Tibial nerve (tissue), 4 donors: ENCODE measurements around the gene DLG5. TPM values are rescaled to one million over a fixed set of nuclear protein-coding genes. Genes with fewer than 3 reads are reported as not detected.
A peak's percentile ranks its signal among the peaks of the same experiment; 100 is the strongest.

Experiments
- DNase-seq, 2 donors: peaks; one replicate each; pipeline ENCODE4 v3.0.0-alpha.2; 2019; ENCODE audit warnings: low spot score in 2 of 2
- H3K27ac ChIP-seq, 4 donors: fragments of 200-600 bp; sonication (generic) in 3 of 4; one replicate each; pipeline ENCODE4 v1.5.1; 2017 to 2019; ENCODE audit warnings: mild to moderate bottlenecking in 1 of 4
- H3K27me3 ChIP-seq, 2 donors: fragments of 200-600 bp; sonication (generic) in 1 of 2; one replicate each; pipeline versions ENCODE4 v1.5.1 to v1.6.0; 2017 to 2019
- H3K36me3 ChIP-seq, 3 donors: fragments of 200-600 bp; sonication (generic); one replicate each; pipeline ENCODE4 v1.5.1; 2018 to 2019
- H3K4me1 ChIP-seq, 4 donors: fragments of 200-600 bp; sonication (generic) in 3 of 4; one replicate each; pipeline ENCODE4 v1.5.1; 2017 to 2019
- H3K4me3 ChIP-seq, 4 donors: fragments of 200-600 bp; sonication (generic) in 3 of 4; one replicate each; pipeline ENCODE4 v1.5.1; 2017 to 2019; ENCODE audit warnings: mild to moderate bottlenecking in 1 of 4, moderate library complexity in 1 of 4
- H3K9me3 ChIP-seq, 4 donors: fragments of 200-600 bp; sonication (generic) in 3 of 4; one replicate each; pipeline ENCODE4 v1.5.1; 2017 to 2019
- EP300 ChIP-seq, 2 donors: sonication (generic); formaldehyde crosslinking; IDR thresholded peaks; one replicate each; pipeline ENCODE4 v1.6.1; 2017; ENCODE audit warnings: antibody characterized with exemption in 2 of 2, mild to moderate bottlenecking in 1 of 2
- POLR2A ChIP-seq, 2 donors: fragments of 450-650 bp; IDR thresholded peaks; one replicate each; pipeline ENCODE4 v1.6.1; 2017; ENCODE audit warnings: antibody characterized with exemption in 2 of 2, mild to moderate bottlenecking in 2 of 2, moderate library complexity in 2 of 2
- WGBS, 2 donors: methylation state at CpG; one replicate each; pipeline ENCODE4 v1.1.5; 2018; 5-methylcytosine and 5-hydroxymethylcytosine counted together
- total RNA-seq, 4 donors: library from RNA; depleted of rRNA; stranded (reverse); fragments of >200 nt; gene quantifications; one replicate each; pipeline ENCODE4 v1.1.0, GENCODE V29; 2016
- TF ChIP-seq, protein P1 (sequence below), 5 experiments: fragments of 200-600 bp in 3 of 5; fragments of 450-650 bp in 2 of 5; sonication (generic) in 3 of 5; IDR thresholded peaks; one replicate each; pipeline ENCODE4 v1.5.1; 2016 to 2019; ENCODE audit warnings: antibody characterized with exemption in 5 of 5, mild to moderate bottlenecking in 3 of 5, moderate library complexity in 2 of 5

DLG5 gene
- total RNA-seq, 4 donors from 2014 or later: 33.0 to 47.7 (median 40.8) TPM

DNA sequence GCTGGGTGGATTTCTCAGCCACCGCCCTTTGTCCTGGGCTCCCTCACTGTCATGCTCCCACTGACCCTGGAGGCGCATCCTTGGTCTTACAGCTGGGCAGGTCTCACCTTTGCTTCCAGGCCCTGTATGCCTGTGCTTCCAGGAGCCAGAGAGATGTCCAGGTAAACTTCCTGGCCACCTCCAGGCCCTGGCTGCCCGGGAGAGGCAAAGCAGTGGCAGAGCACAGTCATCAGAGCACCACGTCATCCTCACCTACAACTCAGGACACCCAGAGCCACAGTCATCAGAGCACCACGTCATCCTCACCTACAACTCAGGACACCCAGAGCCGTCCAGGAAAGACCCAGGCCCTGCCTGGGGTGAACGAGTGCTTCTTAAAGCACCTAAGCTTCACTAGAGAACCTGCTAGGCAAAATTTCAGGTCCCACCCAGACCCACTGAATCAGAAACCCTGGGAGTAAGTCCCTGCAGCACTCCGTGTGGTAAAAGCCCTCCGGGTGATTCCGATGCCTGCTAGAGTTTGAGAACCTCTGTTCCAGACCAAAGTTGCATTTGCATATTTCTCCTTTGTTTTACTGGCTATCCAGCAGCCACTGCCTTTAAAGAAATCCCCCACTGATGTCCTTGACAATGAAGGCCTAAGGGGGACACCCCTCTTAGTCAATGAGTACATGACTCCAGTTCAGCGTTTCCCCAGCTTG lies 62.3 kb downstream of the DLG5 start:
- Histone ChIP-seq H3K36me3 (peaks cover 0 to 12% (median 0%) of the 10 kb centered on the region in 3 donors), H3K9me3 (no peaks in the 10 kb centered on the region), H3K4me1 (peaks cover 0 to 22% (median under 1%) of the 10 kb centered on the region in 4 donors), H3K27me3 (no peaks in the 10 kb centered on the region), H3K4me3 (no peak overlapping the region), H3K27ac (no peak overlapping the region)
- DNase-seq: no peak
- TF ChIP-seq EP300 (IDR thresholded peaks at IDR 0.05) (no peak), POLR2A (IDR thresholded peaks at IDR 0.05) (no peak)
- TF ChIP-seq, protein P1, sequence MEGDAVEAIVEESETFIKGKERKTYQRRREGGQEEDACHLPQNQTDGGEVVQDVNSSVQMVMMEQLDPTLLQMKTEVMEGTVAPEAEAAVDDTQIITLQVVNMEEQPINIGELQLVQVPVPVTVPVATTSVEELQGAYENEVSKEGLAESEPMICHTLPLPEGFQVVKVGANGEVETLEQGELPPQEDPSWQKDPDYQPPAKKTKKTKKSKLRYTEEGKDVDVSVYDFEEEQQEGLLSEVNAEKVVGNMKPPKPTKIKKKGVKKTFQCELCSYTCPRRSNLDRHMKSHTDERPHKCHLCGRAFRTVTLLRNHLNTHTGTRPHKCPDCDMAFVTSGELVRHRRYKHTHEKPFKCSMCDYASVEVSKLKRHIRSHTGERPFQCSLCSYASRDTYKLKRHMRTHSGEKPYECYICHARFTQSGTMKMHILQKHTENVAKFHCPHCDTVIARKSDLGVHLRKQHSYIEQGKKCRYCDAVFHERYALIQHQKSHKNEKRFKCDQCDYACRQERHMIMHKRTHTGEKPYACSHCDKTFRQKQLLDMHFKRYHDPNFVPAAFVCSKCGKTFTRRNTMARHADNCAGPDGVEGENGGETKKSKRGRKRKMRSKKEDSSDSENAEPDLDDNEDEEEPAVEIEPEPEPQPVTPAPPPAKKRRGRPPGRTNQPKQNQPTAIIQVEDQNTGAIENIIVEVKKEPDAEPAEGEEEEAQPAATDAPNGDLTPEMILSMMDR (IDR thresholded peaks at IDR 0.05): no peak
- WGBS, 2 donors: 92 to 94% methylated on average over 10 to 11 of the region's 11 CpGs

DNA sequence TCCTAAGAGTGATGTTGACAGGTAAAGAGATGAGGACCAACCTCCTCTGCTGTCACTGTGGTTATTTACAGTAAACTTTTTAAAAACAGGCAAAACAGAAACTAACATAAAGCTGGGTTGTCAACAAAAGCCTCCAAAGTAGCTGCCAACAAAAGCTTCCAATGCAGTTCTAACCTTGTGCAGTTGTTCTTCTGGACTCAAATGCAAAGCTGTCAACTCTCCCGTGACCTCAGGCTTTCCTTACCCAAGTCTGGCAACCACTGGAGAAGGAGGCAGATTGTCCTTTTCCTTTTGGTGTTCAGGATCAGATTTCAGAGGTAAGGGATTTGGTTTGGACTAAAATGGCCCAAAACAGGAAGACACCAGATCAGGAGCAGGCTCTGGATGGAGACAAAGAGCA lies 63.1 kb downstream of the DLG5 start:
- H3K9me3 ChIP-seq: no peaks in the 10 kb centered on the region
- TF ChIP-seq POLR2A (IDR thresholded peaks at IDR 0.05): no peak
- TF ChIP-seq, protein P1 (IDR thresholded peaks at IDR 0.05): no peak
- TF ChIP-seq EP300 (IDR thresholded peaks at IDR 0.05): no peak
- H3K27me3 ChIP-seq: no peaks in the 10 kb centered on the region
- H3K27ac ChIP-seq: peak overlapping the region in 1 of 4 donors; percentile 36
- peaks cover 0 to 17% (median 0%) of the 10 kb centered on the region in 3 donors for H3K36me3 ChIP-seq
- no peak overlapping the region for H3K4me3 ChIP-seq
- DNase-seq: no peak
- WGBS, 2 donors: 76 to 81% methylated on average over 1 of the region's 1 CpG
- peaks cover 0 to 22% (median 0%) of the 10 kb centered on the region in 4 donors for H3K4me1 ChIP-seq

DNA sequence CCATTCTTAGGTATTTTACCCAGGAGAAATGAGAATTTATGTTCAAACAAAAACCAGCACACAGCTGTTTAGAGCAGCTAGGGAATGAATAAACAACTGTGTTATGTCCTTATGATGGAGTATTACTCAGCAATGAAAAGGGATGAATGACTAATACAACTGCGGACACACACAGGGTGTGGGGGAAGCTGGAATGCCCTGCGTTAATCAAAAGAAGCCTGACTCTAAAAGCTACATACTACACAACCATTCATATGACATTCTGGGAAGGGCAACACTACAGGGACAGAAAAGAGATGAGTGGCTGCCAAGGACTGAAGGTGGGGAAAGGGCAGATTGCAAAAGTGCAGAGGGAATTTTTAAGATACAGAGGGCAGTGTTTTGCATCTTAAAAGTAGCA lies 64.0 kb downstream of the DLG5 start:
- Histone ChIP-seq H3K36me3 (peaks cover 0 to 25% (median 0%) of the 10 kb centered on the region in 3 donors), H3K4me1 (peaks cover 0 to 22% (median 0%) of the 10 kb centered on the region in 4 donors), H3K9me3 (no peaks in the 10 kb centered on the region), H3K4me3 (no peak overlapping the region), H3K27ac (no peak overlapping the region), H3K27me3 (no peaks in the 10 kb centered on the region)
- WGBS, 2 donors: 71 to 79% methylated on average over 2 of the region's 2 CpGs
- no peak for DNase-seq
- TF ChIP-seq, protein P1 (IDR thresholded peaks at IDR 0.05): no peak
- no peak for TF ChIP-seq POLR2A (IDR thresholded peaks at IDR 0.05)
- TF ChIP-seq EP300 (IDR thresholded peaks at IDR 0.05): no peak

DNA sequence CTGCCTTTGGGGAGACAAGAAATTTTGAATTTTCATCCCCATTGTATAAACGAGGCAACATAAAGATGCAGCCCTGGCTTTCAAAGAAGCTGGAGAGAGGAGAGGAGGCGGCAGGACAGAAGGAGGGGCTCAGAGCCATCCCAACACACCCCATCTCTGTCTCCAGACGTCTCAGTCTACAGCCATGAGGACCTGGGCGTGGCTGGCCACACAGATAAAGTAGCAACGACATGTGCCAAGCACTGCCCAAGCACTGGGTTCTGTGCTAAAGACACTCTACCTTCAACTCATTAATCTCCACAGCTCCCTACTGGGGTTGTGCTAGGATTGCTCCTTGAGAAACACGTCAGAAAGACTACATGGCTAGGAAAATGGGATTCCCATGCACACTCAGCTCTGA lies 65.2 kb downstream of the DLG5 start:
- peaks cover 0 to 14% (median 0%) of the 10 kb centered on the region in 4 donors for H3K4me1 ChIP-seq
- no peaks in the 10 kb centered on the region for H3K27me3 ChIP-seq
- H3K9me3 ChIP-seq: no peaks in the 10 kb centered on the region
- 66 to 71% methylated on average over 6 of the region's 6 CpGs for WGBS, 2 donors
- H3K36me3 ChIP-seq: peaks cover 0 to 21% (median 0%) of the 10 kb centered on the region in 3 donors
- TF ChIP-seq, protein P1 (IDR thresholded peaks at IDR 0.05): no peak
- TF ChIP-seq POLR2A (IDR thresholded peaks at IDR 0.05) (no peak), EP300 (IDR thresholded peaks at IDR 0.05) (no peak)
- no peak overlapping the region for H3K27ac ChIP-seq
- H3K4me3 ChIP-seq: no peak overlapping the region
- DNase-seq: no peak

DNA sequence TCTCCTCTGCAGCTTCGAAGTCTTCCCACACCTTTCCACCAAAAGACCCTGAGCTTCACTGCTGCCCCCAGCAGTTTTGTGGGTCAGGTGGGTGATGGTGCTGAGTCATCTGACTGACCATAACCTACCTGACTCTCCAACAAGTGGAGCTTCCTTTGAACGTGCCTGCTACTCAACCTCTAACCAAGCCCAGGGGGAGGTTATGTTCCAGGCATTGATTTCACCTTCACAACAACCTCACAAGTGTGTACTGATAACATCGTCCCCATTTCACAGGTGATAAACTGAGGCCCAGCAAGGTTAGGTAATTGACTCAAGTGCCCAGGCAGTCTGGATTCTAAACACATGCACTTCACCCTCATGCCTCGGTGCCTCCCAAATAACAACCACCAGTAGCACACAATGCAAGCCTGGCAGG lies 66.7 kb downstream of the DLG5 start:
- peaks cover 0 to 34% (median 0%) of the 10 kb centered on the region in 3 donors for H3K36me3 ChIP-seq
- no peaks in the 10 kb centered on the region for H3K27me3 ChIP-seq
- H3K4me1 ChIP-seq: peaks cover 0 to 14% (median 0%) of the 10 kb centered on the region in 4 donors
- H3K9me3 ChIP-seq: no peaks in the 10 kb centered on the region
- H3K4me3 ChIP-seq: no peak overlapping the region
- TF ChIP-seq EP300 (IDR thresholded peaks at IDR 0.05) (no peak), POLR2A (IDR thresholded peaks at IDR 0.05) (no peak)
- TF ChIP-seq, protein P1 (IDR thresholded peaks at IDR 0.05): no peak
- no peak overlapping the region for H3K27ac ChIP-seq
- DNase-seq: no peak
- WGBS, 2 donors: 81 to 92% methylated on average over 4 of the region's 4 CpGs
